OCI-M2 (cell line): ENCODE data around the gene TAF15.

Experiments used
- DNase-seq: peaks from one replicate; lab custom pipeline; 2025; ENCODE audit not compliant: unreplicated experiment; lab: John Stamatoyannopoulos, UW

TAF15 gene

DNA sequence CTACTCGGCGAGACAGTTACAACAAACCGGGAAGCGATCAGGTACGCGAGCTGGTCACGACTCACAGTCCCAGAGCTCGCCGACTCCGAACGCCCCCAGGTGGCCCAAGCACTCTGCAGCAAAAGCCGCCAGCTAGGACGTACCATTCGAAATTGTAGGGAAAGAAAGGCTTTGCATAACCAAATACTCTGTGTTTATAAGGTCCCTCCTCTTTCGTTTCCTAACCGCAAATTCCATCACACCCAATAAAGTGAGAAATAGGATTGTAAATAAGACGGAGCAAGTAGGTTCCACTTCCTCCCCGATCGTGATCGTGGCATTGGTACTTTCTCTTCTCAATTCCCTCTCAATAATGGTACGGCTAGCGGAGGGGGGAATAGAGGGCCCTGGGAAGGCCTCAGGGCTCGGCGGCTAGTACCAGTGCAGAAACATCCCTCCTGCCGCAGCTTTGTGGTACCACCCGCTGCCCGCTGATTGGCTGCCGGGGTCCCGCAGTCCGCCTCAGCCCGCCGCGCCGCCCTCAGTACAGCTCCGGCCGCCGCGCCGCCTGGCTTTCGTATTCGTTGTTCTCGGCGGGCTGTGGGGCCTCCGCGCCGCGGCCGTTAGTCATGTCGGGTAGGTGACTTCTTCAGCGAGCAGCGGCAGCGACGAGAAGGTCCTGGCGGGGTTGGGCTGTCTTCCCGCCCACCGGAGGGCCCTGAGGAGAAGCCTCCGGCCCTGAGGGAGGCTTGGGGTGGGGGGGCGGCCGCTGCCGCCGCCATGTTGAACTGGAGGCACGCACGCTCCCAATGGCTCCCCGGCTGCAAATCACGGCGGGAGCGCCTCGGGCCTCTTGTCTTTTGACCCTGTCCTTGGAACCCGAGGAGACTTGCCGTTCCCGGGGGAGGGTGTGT is at the start of gene TAF15:
Gene TAF15, plus strand, starts transcription at position 523 of the 893 bp plus-strand sequence. Its CDS starts 86 bp downstream, at position 609.
- DNase-seq, result peak; percentile 52

DNA sequence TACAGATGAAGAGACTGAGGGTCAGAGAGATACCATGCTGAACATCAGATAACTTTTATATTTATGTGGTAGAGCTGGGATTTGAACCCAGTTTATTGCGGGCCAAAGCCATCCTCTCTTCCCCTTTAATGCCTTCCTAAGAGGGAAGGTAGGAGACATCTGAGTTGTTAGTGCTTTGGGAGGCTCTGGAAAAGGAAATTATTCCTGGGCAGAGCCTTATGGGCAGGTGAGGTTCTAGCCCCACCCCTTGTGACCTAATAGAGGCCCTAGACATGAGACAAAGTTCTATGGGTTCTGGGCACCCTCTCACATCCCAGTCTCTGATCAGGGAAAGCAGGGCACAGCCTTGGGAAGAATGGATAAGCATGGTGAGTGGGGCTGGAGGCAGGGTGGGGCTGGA is 48.7 kb upstream of the TAF15 start, which contains the start of gene C17orf50:
Gene C17orf50, plus strand, starts transcription at position 301 of the 400 bp plus-strand sequence. Its CDS starts 55 bp downstream, at position 356.
- DNase-seq, result no peak

GRCh38 chr17:35761601-35762000 is 47.7 kb upstream of the TAF15 start:
- DNase-seq, result no peak

GRCh38 chr17:35763767-35764122 is 45.5 kb upstream of the TAF15 start:
- DNase-seq, result no peak

DNA sequence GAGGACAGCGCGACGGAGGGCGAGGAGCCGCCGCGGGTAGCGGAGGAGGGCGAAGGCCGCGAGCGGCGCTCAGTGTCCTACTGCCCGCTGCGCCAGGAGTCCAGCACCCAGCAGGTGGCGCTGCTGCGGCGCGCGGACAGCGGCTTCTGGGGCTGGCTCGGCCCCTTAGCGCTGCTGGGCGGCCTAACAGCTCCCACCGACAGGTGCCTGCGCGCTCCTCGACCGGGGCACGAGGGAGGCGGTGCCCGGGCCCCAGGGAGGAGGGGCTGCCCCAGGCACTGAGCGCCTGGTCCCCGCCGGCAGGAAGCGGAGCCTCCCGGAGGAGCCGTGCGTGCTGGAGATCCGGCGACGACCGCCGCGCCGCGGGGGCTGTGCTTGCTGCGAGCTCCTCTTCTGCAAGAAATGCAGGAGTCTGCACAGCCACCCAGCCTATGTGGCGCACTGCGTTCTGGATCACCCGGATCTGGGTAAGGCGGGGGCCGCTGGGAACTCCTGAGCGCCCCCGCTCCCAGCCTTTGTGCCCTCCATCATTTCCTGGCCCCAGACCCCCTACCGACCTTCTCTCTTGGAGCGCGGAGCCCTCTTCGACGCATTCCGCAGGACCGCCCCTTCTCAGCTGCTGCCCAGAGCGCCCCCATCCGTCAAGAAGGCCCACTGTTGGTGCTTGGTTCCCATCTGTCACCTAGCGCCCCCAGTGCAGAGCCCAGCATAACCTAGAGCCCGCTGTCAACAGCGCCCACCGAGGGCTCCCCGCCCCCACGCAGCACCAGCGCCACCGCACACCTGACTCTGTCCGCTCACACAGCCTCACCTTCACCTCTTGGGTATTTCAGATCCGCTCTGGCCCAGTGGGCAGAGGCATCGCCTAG is 44.9 kb upstream of the TAF15 start:
- DNase-seq, result peak; percentile 51

DNA sequence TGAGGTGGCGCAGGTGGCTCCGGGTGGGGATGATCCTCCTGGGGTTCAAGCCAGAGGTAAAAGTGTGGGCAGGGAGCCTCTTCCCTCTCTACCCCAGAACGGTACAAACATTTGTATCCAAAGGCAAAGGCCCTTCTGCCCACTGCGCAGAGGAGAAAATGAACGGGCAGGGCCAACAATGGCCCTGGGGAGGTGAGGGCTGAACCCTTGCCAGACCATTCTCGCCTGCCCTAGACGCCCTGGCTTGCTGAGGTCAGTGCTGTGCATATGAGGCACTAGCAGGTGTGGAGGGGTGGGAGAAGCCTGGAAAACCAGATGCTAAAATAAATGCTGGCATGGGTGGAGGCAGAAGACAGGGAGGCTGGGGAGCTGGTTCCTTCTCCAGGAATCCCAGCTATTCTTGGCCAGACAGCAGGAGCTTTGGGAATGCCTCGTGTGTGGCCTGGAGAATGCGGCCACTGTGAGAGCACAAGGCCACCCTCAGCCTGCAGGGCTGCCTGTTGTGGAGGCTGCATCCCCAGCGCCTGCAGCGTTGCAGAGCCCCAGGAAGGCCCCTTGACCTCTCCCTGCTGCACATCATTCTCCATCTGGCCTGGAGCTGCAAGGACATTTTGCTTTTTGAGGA is 44.1 kb upstream of the TAF15 start:
- no peak for DNase-seq

DNA sequence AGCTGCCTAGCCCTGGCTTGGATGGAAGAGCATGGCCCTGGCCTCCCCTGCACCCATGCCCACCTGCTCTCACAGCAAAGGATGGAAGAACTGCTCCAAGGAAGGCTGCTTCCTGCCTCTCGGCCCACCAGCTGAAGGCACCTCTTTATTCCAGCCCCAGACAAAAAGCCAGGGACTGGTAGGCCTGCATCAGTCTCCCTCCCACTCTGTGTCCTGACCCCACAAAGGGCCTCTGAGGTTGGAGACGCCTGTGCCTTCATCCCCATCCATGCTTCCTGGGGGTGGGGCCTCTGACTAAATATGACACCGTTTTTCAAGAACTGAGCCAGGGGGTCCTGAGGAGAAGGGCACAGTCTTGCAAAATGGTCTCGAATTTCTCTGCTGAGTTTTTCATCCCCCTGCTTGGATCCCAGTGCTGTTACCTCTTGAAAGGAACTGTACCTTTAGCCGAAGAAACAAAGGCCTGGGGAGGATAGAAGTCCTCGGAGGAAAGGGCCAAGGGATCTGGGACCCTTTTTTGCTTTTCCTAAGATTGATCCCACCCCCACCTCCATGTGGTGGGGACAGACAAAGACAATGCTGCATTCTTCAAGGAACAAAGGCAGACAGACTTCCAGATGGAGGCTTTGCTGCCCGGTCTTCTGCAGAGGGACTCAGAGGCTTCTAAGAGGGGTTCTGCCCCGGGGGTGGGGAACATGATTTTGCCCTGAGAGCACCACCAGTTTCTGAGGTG is 43.4 kb upstream of the TAF15 start:
- no peak for DNase-seq

GRCh38 chr17:35766489-35766877 is 42.8 kb upstream of the TAF15 start:
- no peak for DNase-seq

DNA sequence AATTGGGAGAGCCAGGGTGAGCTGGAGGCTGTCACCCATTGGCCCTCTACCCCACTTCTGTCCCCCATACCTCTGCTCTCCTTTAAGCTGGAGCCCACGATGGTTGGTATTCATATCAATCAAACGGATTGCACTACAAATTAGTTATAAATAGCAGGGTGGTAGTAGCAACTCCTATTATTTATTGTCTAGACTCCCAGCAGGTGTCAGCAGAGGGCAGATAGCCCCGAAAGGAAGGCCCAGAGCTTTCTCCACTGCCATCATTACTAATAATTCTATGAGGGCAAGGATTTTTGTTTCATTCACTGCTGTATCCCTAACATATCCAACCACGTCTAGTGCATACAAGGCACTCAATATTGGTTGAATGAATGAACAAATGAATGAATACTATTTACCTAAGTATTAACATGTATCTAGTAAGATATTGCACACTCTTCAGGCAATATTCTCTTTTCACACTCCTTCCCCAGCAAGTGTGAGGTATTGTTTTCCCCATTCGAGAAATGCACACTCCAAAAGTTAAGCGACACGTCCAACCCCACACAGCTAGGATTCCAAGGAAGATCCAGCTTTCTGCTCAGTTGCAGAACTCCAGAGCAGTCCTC is 42.3 kb upstream of the TAF15 start:
- DNase-seq, result no peak

DNA sequence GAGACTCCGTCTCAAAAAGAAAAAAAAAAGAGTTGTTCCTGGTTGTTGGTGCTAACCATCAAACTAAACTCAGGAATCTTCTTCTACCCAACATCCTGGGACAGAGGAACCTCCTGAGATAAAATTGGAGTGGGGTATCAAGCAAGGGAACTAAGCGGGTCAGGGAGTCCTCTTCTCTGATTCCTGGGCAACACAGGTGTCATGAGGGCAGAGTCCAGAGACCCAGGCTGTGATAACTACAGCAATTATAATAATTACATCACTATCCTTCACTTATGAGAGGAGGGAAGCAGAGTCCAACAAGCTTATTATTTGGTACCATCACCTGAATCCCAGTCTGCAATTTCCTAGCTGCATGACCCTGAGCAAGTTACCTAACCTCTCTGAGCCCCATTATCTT is 40.5 kb upstream of the TAF15 start:
- DNase-seq, result no peak

DNA sequence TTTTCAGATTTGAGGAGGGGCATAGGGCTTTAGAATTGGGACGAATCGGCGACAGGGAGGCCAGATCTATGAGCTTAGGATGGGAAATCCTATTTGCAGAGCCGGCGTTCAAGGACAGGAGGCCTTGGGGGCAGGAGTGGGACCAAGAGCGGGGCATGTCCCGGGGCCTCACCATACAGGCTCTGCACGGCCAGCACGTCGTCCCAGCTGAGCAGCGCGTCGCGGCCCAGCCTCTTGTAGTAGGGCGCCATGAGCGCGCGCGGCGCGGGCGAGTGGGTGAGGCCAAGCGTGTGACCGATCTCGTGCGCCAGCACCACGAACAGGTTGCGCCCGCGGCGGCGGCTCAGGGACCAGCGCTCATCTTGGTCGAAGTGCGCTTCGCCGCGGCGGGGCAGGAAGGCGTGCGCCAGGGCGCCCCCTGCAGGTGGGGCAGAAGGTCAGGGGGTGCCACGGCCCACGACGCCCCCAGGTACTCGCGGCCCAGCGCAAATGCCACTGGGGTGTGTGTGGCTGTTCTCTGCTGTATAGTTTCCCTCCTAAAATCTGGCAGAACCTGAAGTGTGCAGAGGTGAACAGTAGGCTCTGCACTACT is 39.3 kb upstream of the TAF15 start:
- DNase-seq, result no peak

DNA sequence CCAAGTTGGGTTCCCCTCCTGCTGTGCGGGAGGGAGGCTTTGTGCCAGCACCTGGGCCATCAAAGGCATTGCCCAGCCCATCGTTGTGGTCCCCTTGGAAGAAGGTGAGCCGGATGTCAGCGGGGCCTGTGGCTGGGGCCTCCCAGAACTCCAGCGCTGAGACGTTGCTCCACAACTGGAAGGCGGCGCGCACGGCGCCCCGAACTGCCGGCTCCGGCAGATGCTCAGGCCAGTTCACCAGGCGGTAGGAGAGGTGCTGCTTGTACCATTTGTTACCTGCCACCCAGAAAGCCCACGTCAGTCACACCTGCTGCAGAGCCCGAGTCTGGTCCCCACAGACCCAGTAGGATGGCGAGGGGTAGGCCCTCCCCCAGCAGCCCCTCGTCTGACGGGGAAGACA is 36.2 kb upstream of the TAF15 start:
- no peak for DNase-seq

GRCh38 chr17:35773679-35774425 is 35.4 kb upstream of the TAF15 start:
- DNase-seq, result no peak

DNA sequence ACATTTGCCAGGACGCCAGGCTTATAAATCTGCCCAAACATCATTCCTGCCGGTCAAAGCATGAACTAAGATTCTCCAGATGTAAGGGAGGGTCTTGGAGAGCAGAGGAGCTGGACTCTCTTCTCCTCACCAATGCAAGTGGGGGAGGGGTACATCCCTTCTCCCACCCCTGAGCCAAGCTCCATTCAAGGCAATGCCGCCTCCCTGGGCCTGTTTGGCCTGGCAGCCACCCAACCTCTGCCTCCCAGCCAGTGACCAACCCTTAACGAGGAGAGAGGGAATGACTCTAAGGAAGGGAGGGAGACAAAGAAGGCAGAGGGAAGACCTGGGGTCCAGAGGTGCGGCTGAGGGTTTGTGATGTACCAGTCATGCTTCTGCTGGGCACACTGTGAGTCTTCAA is 34.8 kb upstream of the TAF15 start:
- DNase-seq, result no peak

- DNase-seq, result no peak
Observed at GRCh38 chr17:35775039-35775438, 34.2 kb upstream of the TAF15 start.

- no peak for DNase-seq
Observed at GRCh38 chr17:35775583-35775982, 33.7 kb upstream of the TAF15 start.

DNA sequence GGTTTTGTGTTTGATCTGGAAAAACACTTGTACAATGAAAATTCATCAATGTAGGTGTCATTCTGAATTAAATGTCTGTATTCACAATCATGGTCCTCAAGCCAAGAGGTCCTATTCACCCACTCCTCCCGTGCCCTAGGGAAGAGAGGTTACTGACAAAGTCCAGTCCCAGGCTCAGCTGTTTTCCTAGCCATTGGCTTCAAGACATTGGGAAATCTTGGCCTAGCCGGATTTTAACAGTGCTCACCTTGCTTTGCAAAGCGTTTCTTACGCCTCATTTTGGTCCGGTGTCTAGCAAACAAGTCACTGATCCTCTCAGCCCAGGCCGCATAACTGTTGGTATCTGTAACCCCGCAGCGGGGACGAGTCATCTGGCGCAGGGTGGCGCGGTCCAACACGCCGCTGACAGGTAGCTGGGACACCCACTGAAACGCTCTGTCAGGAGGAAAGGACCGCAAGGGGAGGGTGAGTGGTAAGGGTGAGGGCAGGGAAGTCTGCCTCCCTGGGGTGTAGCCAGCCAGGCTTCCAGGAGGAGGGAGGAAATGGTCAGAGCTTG is 30.6 kb upstream of the TAF15 start:
- no peak for DNase-seq

GRCh38 chr17:35780950-35781349 is 28.3 kb upstream of the TAF15 start:
- no peak for DNase-seq

DNA sequence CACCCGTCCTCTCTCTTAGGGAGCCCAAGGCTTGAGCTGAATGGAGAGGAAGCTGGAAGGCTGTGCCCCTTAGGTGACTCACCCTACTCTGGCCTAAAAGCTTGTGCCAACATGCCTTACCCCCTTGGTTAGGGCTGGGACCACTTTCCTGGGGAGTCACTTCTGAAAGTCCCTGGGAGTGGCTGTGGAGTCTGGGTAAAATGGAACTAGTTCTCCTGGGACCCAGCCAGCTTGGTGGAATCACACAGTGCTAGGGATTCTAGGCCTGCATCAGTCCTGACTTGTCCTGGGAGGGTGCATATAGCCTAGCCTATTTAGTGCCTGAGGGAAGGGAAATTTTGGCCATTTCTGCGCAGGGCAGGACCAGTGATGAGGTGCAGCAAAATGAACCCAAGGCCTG is 24.4 kb upstream of the TAF15 start:
- DNase-seq, result no peak
